ENCODE measurements around the gene SUV39H1.
"Not testable (repeated sequence)": the region's sequence is repeated elsewhere in the genome, so short reads cannot be mapped to it uniquely, and the experiment has no call there.

DNA sequence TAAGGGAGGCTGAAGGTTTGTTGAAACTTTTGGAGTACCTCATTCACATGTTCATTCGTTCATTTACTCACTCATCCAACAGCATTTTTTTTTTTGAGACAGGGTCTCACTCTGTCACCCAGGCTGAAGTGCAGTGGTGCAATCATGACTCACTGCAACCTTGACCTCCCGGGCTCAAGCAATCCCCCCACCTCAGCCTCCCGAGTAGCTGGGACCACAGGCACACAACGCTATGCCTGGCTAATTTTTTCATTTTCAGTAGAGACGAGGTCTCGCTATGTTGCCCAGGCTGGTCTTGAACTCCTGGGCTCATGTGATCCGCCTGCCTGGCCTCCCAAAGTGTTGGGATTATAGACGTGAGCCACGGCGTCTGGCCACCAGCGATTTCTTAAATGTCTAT lies 28.3 kb upstream of the SUV39H1 start:
- TF ChIP-seq, protein P1, sequence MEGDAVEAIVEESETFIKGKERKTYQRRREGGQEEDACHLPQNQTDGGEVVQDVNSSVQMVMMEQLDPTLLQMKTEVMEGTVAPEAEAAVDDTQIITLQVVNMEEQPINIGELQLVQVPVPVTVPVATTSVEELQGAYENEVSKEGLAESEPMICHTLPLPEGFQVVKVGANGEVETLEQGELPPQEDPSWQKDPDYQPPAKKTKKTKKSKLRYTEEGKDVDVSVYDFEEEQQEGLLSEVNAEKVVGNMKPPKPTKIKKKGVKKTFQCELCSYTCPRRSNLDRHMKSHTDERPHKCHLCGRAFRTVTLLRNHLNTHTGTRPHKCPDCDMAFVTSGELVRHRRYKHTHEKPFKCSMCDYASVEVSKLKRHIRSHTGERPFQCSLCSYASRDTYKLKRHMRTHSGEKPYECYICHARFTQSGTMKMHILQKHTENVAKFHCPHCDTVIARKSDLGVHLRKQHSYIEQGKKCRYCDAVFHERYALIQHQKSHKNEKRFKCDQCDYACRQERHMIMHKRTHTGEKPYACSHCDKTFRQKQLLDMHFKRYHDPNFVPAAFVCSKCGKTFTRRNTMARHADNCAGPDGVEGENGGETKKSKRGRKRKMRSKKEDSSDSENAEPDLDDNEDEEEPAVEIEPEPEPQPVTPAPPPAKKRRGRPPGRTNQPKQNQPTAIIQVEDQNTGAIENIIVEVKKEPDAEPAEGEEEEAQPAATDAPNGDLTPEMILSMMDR (IDR thresholded peaks at IDR 0.05) = not testable (repeated sequence)
- not testable (repeated sequence) for TF ChIP-seq POLR2A, EP300 (IDR thresholded peaks at IDR 0.05)
